Islet precursor cell (in vitro differentiated cells): Measurements from ENCODE around the gene ROR1.
"Not testable (repeated sequence)": the region's sequence is repeated elsewhere in the genome, so short reads cannot be mapped to it uniquely, and the experiment has no call there.

Source experiments
- DNase-seq: peaks from one replicate; pipeline ENCODE4 v3.0.0-alpha.2; 2018

Gene ROR1

GRCh38 chr1:63794939-63795378, 21.1 kb downstream of the ROR1 start:
- peak; percentile 72 for DNase-seq

- DNase-seq, result no peak
Observed at GRCh38 chr1:63795455-63795854, 21.6 kb downstream of the ROR1 start.

- peak; percentile 63 for DNase-seq
Observed at GRCh38 chr1:63797056-63797726, 23.4 kb downstream of the ROR1 start.

- no peak for DNase-seq
Observed at GRCh38 chr1:63798284-63798683, 24.5 kb downstream of the ROR1 start.

GRCh38 chr1:63799307-63799706, 25.5 kb downstream of the ROR1 start:
- no peak for DNase-seq

GRCh38 chr1:63799820-63800219, 26.0 kb downstream of the ROR1 start:
- no peak for DNase-seq

GRCh38 chr1:63802109-63802508, 28.3 kb downstream of the ROR1 start:
- DNase-seq, result no peak

- DNase-seq, result no peak
Observed at GRCh38 chr1:63804829-63805484, 31.1 kb downstream of the ROR1 start.

GRCh38 chr1:63807046-63807445, 33.2 kb downstream of the ROR1 start:
- no peak for DNase-seq

- no peak for DNase-seq
Observed at GRCh38 chr1:63810936-63811469, 37.2 kb downstream of the ROR1 start.

- no peak for DNase-seq
Observed at GRCh38 chr1:63812071-63812700, 38.4 kb downstream of the ROR1 start.

- no peak for DNase-seq
Observed at GRCh38 chr1:63813829-63814277, 40.0 kb downstream of the ROR1 start.

- not testable (repeated sequence) for DNase-seq
Observed at GRCh38 chr1:63816217-63816815, 42.5 kb downstream of the ROR1 start.

GRCh38 chr1:63817152-63817667, 43.4 kb downstream of the ROR1 start:
- no peak for DNase-seq

GRCh38 chr1:63817700-63818099, 43.9 kb downstream of the ROR1 start:
- DNase-seq, result no peak

- no peak for DNase-seq
Observed at GRCh38 chr1:63818567-63819325, 44.9 kb downstream of the ROR1 start.

- no peak for DNase-seq
Observed at GRCh38 chr1:63819795-63820194, 46.0 kb downstream of the ROR1 start.

GRCh38 chr1:63821091-63822005, 47.5 kb downstream of the ROR1 start:
- no peak for DNase-seq

- DNase-seq, result no peak
Observed at GRCh38 chr1:63822540-63822939, 48.7 kb downstream of the ROR1 start.

- no peak for DNase-seq
Observed at GRCh38 chr1:63824451-63824850, 50.6 kb downstream of the ROR1 start.

- DNase-seq, result no peak
Observed at GRCh38 chr1:63825111-63825510, 51.3 kb downstream of the ROR1 start.
